Measurements from ENCODE around the gene PHYKPL. TPM values are rescaled to one million over a fixed set of nuclear protein-coding genes. Genes with fewer than 3 reads are reported as not detected.

PHYKPL gene
- total and polyA plus RNA-seq, 2 of the 13 experiments (the other 11 are each of a cell fraction or from before 2014, with no cell fraction given), result 18.0 to 78.6 TPM

- H4K20me1 ChIP-seq (ENCODE audit: insufficient read depth, low read length), result no peaks in the 10 kb centered on the region
- in situ Hi-C loops (cut with HindIII; ENCODE audit: extremely low pct_ligation_motif_present, low pct_unique_long_range_greater_than_20kb) (no loop called here), intact Hi-C loops (cut with micrococcal nuclease; ENCODE audit: unreplicated experiment) (no loop called here)
- BruUV-seq (replicated peaks), result no TSS peak
- H3K27me3 ChIP-seq (ENCODE audit: control insufficient read depth in 1 of 2, insufficient read depth in 2 of 2, low read length in 2 of 2), result no peaks in the 10 kb centered on the region
- no peak overlapping the region for H3K4me2 ChIP-seq (ENCODE audit: low read depth, low read length)
- ChIA-PET POLR2A (no interaction called here), CTCF (ENCODE audit: low intra/inter-chr PET ratio, low total read pairs) (no interaction called here)
- H3K79me2 ChIP-seq (ENCODE audit: insufficient read depth, low read length), result no peaks in the 10 kb centered on the region
- ATAC-seq (no peak), DNase-seq (ENCODE audit: low spot score) (no peak), FAIRE-seq (no peak)
- H3K9ac ChIP-seq (ENCODE audit: insufficient read depth, low read depth, low read length), result no peak overlapping the region
- peaks cover 4% of the 10 kb centered on the region for H3K4me1 ChIP-seq (ENCODE audit: insufficient read depth, low read length)
- no peak overlapping the region for H3K27ac ChIP-seq (ENCODE audit: extremely low read length, insufficient read depth, low read length)
- 90% methylated on average over 3 of the region's 3 CpGs for WGBS (ENCODE audit: low lambda C conversion rate)
- TF ChIP-seq ZNF691 (CRISPR knock-in tag; IDR thresholded peaks at IDR 0.05; ENCODE audit: borderline replicate concordance, low read depth) (no peak), MBD4 (IDR thresholded peaks at IDR 0.05; ENCODE audit: borderline replicate concordance, low read length) (no peak), HDAC6 (IDR thresholded peaks at IDR 0.05; ENCODE audit: low read depth, low read length) (no peak), ZNF605 (CRISPR knock-in tag; IDR thresholded peaks at IDR 0.05) (no peak), STAT6 (CRISPR knock-in tag; IDR thresholded peaks at IDR 0.05; ENCODE audit: borderline replicate concordance) (no peak), HNRNPH1 (optimal IDR thresholded peaks at IDR 0.05; ENCODE audit: low read depth, low read length) (no peak), NFKB2 (CRISPR knock-in tag; IDR thresholded peaks at IDR 0.05; ENCODE audit: borderline replicate concordance) (no peak), HIVEP1 (CRISPR knock-in tag; IDR thresholded peaks at IDR 0.05) (no peak), POLR2A (IDR thresholded peaks at IDR 0.05; ENCODE audit: insufficient read depth in 1 of 2, low read depth in 2 of 2, low read length in 2 of 2) (no peak), ZSCAN22 (CRISPR knock-in tag; IDR thresholded peaks at IDR 0.05) (no peak), ZNF710 (CRISPR knock-in tag; IDR thresholded peaks at IDR 0.05; ENCODE audit: borderline replicate concordance) (no peak), ZBTB38 (CRISPR knock-in tag; IDR thresholded peaks at IDR 0.05) (no peak), THAP8 (CRISPR knock-in tag; IDR thresholded peaks at IDR 0.05; ENCODE audit: borderline replicate concordance) (no peak), GATAD2A (CRISPR knock-in tag; IDR thresholded peaks at IDR 0.05) (no peak), ZNF773 (CRISPR knock-in tag; IDR thresholded peaks at IDR 0.05; ENCODE audit: borderline replicate concordance) (no peak)
- TF ChIP-seq, protein P1, sequence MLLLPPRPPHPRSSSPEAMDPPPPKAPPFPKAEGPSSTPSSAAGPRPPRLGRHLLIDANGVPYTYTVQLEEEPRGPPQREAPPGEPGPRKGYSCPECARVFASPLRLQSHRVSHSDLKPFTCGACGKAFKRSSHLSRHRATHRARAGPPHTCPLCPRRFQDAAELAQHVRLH (CRISPR knock-in tag; IDR thresholded peaks at IDR 0.05; ENCODE audit: borderline replicate concordance, low read depth), result no peak
- no peak overlapping the region for H2AFZ ChIP-seq (ENCODE audit: low read length)
- H3K9me3 ChIP-seq (ENCODE audit: low read length), result no peaks in the 10 kb centered on the region
- H3K36me3 ChIP-seq (replicated peaks in 1 of 2; ENCODE audit: control insufficient read depth in 1 of 2, insufficient read depth in 2 of 2, low read length in 2 of 2), result peaks cover 6 to 39% of the 10 kb centered on the region in 2 experiments
- H3K4me3 ChIP-seq (replicated peaks in 1 of 3; ENCODE audit: insufficient read depth in 1 of 3, low read depth in 2 of 3, low read length in 3 of 3), result no peak overlapping the region
These were observed 13.8 kb downstream of the PHYKPL start for GRCh38 chr5:178218827-178219226.
